ENCODE data around the gene BST1. TPM values are rescaled to one million over a fixed set of nuclear protein-coding genes. Genes with fewer than 3 reads are reported as not detected.
A peak's percentile ranks its signal among the peaks of the same experiment; 100 is the strongest.

The BST1 gene
- total RNA-seq = 3.8 TPM
- long read RNA-seq, partial matches to known transcripts = 0 of 2 reads
- long read RNA-seq, other reads (novel, unspliced or antisense) = 1 of 2 reads

DNA sequence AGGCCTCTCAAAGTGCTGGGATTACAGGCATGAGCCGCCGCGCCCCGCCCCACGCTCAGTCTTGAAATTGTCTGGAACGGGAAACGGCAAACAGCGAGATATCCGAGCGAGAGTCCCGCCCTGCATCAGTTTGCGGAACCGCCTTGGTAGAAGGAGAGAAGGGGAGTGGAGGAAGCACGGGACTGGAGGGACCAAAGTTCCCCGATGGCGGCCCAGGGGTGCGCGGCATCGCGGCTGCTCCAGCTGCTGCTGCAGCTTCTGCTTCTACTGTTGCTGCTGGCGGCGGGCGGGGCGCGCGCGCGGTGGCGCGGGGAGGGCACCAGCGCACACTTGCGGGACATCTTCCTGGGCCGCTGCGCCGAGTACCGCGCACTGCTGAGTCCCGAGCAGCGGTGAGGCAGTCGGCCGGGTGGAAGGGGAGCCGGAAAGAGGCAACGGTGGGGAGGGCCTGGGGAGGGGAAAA is at the start of gene BST1:
Gene BST1, plus strand, starts transcription at position 125 of the 463 bp plus-strand sequence. Its CDS starts 80 bp downstream, at position 205.
- DNase-seq (ENCODE audit: missing footprints) = peak; percentile 93
- ATAC-seq = peak; percentile 86
- intact Hi-C loops (cut with DNase I) = no loop called here

GRCh38 chr4:15653420-15653819 is 49.4 kb upstream of the BST1 start:
- intact Hi-C loops (cut with DNase I) = loop anchor here (10.0 kb wide), 1 partner anchor 509 kb away; no protein-coding TSS in a partner anchor
- ATAC-seq = no peak
- no peak for DNase-seq (ENCODE audit: missing footprints)

DNA sequence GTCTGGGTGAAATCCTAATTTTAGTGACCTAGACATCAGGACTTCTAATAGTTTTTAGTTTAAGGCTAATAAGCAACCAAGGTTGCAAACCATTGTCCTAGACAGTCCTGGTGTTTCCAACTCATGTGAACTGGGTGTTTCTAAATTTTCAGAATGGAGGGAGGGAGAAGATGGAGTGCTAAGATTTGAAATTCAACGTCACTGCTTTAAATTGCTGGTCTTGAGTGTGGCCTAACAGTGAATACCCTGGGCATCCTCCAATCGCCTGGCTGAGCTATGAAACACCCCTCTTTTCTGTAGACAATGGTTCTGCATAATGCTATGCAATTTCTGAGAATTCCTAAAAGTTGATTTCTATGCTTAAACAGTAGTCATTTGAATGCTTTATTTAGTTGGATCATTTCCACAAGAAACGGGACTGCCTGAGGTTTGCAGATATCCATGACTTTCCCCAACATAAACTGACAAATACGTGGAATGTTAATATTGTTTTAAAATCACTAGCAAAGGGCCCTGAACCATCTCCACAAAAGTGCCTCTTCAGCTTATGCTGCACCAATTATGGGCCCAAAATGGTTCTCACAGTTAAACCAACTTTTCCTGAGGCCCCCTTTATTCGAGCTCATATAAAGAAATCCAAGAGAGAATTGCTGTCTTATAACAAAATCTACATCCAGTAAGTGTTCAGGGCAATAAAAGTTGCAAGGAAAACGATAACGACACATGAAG is 48.8 kb upstream of the BST1 start:
- ATAC-seq = no peak
- no peak for DNase-seq (ENCODE audit: missing footprints)
- intact Hi-C loops (cut with DNase I) = loop anchor here (2.0 to 10.0 kb wide), 2 partner anchors 27 to 509 kb away; partner anchors contain the start of gene FAM200B

DNA sequence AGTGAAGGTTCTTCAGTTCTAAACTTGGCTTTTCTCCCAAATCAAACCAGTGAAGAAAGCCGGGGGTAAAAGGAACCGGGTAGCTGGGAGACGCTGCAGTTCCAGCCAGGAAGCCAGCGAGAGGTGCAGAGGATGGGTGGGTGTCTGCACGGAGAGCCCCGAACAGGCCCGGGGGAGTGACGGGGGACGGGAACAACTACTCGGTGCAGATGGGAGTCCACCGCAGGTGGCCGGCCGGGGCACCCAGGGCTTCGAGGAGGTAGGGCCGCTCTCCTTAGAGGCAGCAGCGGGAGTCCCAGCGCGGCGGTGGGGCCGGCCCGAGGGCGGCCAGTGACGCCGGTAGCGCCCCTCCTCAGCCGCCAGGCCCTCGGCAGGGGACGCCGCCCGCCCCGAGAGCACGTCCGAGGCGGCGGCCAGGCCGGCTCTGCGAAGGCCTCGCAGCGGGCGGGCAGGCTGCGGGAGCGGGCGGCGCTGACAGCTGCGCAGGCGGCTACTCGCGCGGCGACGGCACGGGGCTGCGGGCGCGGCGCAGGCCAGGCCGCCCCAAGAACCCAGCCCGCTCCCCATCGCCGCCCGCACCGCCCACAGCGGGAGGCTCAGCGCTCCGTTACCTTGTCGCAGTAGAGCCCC is 48.2 kb upstream of the BST1 start:
- intact Hi-C loops (cut with DNase I) = loop anchor here (2.0 to 10.0 kb wide), 2 partner anchors 26 to 510 kb away; partner anchors contain the start of gene FAM200B
- DNase-seq (ENCODE audit: missing footprints) (peak; percentile 75), ATAC-seq (peak; percentile 59)

DNA sequence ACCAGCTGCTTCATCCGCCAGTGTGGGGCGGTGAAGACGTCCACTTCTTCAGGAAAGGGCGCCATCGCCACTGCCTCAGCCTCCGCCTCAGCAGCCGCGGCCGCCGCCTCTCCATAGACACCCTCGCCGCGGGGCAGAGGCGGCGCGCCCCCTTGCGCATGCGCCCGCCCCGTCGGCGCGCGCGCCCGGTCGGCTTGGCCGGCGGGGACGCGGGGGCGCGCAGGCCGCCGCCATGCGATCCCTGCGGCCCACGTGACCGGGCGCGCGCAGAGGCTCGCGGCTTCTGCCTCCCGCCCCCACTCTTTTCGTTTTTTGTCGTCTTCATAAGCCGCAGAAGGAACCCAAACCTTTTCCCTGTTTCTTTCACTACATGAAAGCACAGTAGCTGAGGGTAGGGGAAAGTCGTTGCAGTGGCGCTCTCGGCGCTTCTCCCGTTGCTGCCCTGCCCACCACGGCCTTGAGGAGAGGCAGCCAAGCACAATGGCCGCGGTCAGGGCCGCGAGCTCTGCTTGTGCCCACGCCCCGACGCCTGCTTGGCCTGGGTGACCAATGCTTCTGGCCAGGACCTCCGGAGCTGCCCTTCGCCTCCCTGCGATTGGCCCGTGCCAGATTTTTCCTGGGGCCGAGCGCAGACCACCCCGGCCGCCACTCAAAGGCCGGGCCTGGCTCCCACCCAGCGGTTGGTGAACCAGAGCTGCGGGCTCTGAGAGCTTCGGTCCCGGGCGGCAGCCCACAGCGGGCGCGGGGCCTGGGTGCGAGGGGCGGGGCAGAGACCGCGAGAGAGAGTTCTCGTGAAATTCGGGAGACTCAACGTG is 47.4 kb upstream of the BST1 start, which contains the start of gene FBXL5:
Gene FBXL5, minus strand, starts transcription at position 135 of the 815 bp plus-strand sequence. Its CDS starts 70 bp downstream, at position 65.
- intact Hi-C loops (cut with DNase I) = loop anchor here (2.0 to 10.0 kb wide), 2 partner anchors 25 to 511 kb away; partner anchors contain the start of gene FAM200B
- ATAC-seq (peak; percentile 90), DNase-seq (ENCODE audit: missing footprints) (peak; percentile 92)

DNA sequence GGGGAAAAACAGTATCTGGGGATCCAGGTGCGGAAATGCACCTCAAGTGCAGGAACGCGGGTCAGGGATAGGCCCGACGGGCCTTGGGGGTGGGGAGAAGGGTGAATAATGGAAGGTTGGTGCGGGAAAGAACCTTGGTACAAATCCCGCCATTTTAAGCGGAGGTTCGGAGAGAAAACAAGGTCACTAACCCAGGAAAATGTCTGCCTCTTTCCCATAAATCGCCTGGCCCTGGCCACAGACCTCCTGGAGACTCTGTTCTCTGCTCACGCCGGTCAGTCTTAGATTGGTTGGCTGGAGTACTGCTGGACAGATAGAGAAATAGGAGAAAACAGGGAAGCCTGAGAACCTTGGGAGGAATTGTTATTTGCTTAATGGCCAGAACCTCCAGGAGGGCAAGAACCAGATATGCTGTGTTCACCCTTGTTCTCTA is 46.8 kb upstream of the BST1 start:
- intact Hi-C loops (cut with DNase I) = loop anchor here (10.0 kb wide), 1 partner anchor 511 kb away; no protein-coding TSS in a partner anchor
- ATAC-seq (no peak), DNase-seq (ENCODE audit: missing footprints) (no peak)

DNA sequence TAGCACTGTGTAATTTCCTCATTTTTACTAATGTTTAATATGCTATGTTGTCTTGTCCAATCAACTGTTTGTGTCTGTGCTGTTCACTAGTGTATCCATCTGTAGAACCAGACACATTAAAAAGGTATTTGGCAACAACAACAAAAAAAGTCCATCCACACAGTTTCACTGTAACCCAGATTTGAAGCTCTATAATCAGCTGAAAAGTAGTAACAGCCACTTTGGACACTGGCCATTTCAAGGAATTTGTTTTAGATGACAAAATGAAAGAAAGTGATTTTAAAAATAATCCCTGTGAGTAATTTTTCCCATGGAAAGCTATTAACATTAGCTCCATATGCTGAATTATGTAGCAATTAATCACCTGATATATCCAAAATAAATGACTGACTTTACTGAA is 45.5 kb upstream of the BST1 start:
- intact Hi-C loops (cut with DNase I) = loop anchor here (10.0 kb wide), 1 partner anchor 513 kb away; no protein-coding TSS in a partner anchor
- ATAC-seq (no peak), DNase-seq (ENCODE audit: missing footprints) (no peak)

GRCh38 chr4:15658136-15658770 is 44.6 kb upstream of the BST1 start:
- DNase-seq (ENCODE audit: missing footprints) (no peak), ATAC-seq (no peak)
- intact Hi-C loops (cut with DNase I) = loop anchor here (10.0 kb wide), 1 partner anchor 513 kb away; no protein-coding TSS in a partner anchor

- no peak for ATAC-seq
- intact Hi-C loops (cut with DNase I) = loop anchor here (10.0 kb wide), 1 partner anchor 514 kb away; no protein-coding TSS in a partner anchor
Observed at GRCh38 chr4:15658781-15659180, 44.1 kb upstream of the BST1 start.

GRCh38 chr4:15659768-15660570 is 42.9 kb upstream of the BST1 start:
- no peak for ATAC-seq
- intact Hi-C loops (cut with DNase I) = loop anchor here (10.0 kb wide), 1 partner anchor 515 kb away; no protein-coding TSS in a partner anchor
- DNase-seq (ENCODE audit: missing footprints) = no peak

More at GRCh38 chr4:15658781-15659180, 44.1 kb upstream of the BST1 start:
- DNase-seq (ENCODE audit: missing footprints) = no peak

DNA sequence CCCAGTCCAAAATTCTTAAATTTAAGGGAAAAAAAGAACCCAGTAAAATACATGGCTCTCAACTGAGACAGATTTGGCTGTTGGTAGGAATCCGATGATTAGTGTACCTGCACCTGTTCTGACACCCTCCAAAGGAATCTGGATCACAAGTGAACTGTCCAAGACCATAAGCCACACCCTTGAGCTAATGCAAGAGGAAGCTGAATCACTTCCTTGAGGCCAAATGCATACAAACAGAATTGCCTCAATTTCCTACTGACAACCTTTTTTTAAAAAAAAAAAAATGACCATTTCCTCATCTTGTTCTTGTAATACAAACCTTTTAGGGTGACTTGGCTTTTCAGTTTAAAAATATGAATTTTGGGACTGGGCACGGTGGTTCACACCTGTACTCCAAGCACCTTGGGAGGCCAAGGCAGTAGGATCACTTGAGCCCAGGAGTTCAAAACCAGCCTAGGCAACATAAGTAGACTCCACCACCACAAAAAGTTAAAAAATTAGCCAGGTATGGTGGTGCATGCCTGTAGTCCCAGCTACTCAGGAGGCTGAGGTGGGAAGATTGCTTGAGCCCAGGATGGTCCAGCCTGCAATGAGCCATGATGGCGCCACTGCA is 37.0 kb upstream of the BST1 start:
- no peak for ATAC-seq
- intact Hi-C loops (cut with DNase I) = no loop called here
- no peak for DNase-seq (ENCODE audit: missing footprints)

GRCh38 chr4:15667006-15667405 is 35.9 kb upstream of the BST1 start:
- intact Hi-C loops (cut with DNase I) = no loop called here
- ATAC-seq = no peak
- no peak for DNase-seq (ENCODE audit: missing footprints)

DNA sequence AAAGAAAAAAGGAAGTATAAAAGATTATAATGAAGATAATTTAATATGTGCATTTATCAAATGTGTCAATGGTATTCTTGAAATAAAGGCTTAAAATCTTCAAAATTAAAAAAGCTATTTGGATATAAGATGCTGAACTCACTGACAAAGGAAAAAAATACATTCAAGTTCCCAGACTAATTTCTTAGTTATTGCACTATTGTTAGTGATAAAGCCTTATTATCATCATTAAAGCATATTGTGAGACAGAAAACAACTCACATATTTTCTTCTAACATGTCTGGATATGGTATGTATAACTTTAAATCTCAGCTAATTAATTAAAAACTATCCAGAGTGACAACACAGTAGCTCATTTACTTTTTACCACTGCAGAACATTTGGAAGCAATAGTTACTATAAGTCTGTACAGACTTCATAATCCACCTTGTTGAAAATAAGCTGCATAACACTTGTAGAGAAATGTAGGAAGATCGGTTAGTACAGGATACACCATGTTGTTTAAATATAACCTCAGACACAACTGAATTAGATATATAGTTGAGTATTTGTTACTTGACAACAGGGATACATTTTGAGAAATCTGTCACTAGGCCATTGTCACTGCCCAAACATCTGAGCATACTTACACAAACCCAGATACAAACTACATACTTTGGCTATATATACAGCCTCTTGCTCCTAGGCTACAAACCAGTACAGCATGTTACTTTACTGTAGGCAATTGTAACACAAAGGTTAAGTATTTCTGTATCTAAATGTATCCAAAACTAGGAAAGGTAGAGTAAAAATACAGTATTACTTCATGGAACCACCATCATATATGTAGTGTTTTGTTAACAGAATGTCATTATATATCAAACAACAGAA is 34.1 kb upstream of the BST1 start:
- intact Hi-C loops (cut with DNase I) = no loop called here
- no peak for ATAC-seq
- DNase-seq (ENCODE audit: missing footprints) = no peak

DNA sequence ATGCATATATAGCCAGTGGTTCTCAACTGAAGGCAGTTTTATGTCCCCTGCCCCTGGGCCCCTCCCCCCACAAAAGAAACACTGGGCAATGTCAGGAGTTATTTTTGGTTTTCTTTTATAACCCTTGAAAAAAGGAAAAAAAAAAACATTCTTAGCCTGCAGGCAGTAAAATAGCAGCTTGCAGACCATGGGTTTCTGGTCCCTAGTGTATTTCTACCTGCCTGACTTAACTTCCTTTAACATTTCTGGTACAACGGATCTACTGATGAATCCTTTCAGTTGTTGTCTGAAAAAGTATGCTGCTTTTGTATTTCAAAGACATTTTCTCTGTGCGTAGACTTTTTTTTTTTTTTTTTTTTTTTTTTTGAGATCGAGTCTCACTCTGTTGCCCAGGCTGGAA is 32.3 kb upstream of the BST1 start:
- intact Hi-C loops (cut with DNase I) = no loop called here
- DNase-seq (ENCODE audit: missing footprints) = no peak
- ATAC-seq = no peak

DNA sequence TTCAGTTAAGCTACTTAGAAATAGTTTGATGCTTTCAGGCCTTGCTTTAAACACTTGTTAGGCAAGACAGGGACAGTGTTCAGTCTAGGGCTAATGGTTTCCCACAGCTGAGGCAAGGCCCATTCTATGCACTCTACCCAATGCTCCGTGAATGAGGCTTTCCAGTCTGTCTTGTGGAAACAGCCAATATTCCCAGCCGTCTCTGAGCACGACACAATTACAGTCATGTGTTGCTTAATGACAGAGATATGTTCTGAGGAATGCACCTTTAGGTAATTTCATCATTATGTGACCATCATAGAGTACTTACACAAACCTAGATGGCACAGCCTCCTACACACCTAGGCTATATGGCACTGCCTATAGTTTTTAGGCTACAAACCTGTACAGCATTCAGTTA is 30.8 kb upstream of the BST1 start:
- intact Hi-C loops (cut with DNase I) = no loop called here
- DNase-seq (ENCODE audit: missing footprints) (no peak), ATAC-seq (no peak)

DNA sequence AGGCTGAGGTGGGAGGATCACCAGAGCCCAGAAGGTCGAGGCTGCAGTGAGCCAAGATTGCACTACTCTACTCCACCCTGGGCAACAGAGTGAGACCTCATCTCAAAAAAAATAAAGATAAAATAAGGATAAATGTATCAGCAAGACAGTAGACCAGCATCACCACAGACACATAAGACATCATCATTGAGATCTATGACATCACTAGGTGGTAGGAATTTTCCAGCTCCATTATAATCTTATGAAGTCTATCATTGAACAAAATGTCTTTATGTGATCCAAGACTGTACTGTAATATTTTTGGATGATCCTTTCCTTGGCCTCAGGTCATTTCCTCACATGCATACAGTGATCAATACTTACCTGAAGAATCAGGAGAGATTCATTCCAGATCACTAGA is 29.5 kb upstream of the BST1 start:
- intact Hi-C loops (cut with DNase I) = no loop called here
- ATAC-seq = no peak
- DNase-seq (ENCODE audit: missing footprints) = no peak

All from Right ventricle myocardium inferior (tissue), 1 donor.